ENCODE data around the gene SH2D3A. TPM values are rescaled to one million over a fixed set of nuclear protein-coding genes. Genes with fewer than 3 reads are reported as not detected.
"Not testable (repeated sequence)": the region's sequence is repeated elsewhere in the genome, so short reads cannot be mapped to it uniquely, and the experiment has no call there.

Gene SH2D3A
- total and polyA plus RNA-seq, 5 donors from 2014 or later = 19.5 to 46.2 (median 23.6) TPM

- peak overlapping the region; percentile 96 for H3K27ac ChIP-seq (ENCODE audit: insufficient read depth, low read length, poor library complexity, severe bottlenecking)
- Mint-ChIP-seq H3K4me3 (peak overlapping the region; percentile 87 to 93 (median 93)), H3K9me3 (no peaks in the 10 kb centered on the region), H3K36me3 (no peaks in the 10 kb centered on the region), H3K27ac (peak overlapping the region; percentile 87 to 96 (median 94)), H3K4me1 (peaks cover 6 to 68% (median 31%) of the 10 kb centered on the region in 4 donors), H3K27me3 (no peaks in the 10 kb centered on the region)
- H3K9me3 ChIP-seq (ENCODE audit: control insufficient read depth in 2 of 2, low read length in 2 of 2) = no peaks in the 10 kb centered on the region
- DNase-seq (peak in 1 of 3 donors; percentile 28), ATAC-seq (ENCODE audit: low read depth in 2 of 2) (no peak)
- H3K36me3 ChIP-seq (ENCODE audit: control insufficient read depth, insufficient read depth, low read length) = peaks cover 3% of the 10 kb centered on the region
- peaks cover 40% of the 10 kb centered on the region for H3K4me1 ChIP-seq (ENCODE audit: control insufficient read depth, insufficient read depth, low read length, poor library complexity, severe bottlenecking)
- H3K27me3 ChIP-seq (ENCODE audit: control insufficient read depth, insufficient read depth, low read length) = no peaks in the 10 kb centered on the region
- peak overlapping the region; percentile 90 for H3K4me3 ChIP-seq (ENCODE audit: low read depth, low read length)
Measured at GRCh38 chr19:6768236-6768785, 1.1 kb upstream of the SH2D3A start.

GRCh38 chr19:6767081-6767356 is 216 bp downstream of the SH2D3A start:
- H3K36me3 Mint-ChIP-seq = no peaks in the 10 kb centered on the region
- Histone ChIP-seq H3K27me3 (ENCODE audit: control insufficient read depth, insufficient read depth, low read length) (no peaks in the 10 kb centered on the region), H3K9me3 (ENCODE audit: control insufficient read depth in 2 of 2, low read length in 2 of 2) (no peaks in the 10 kb centered on the region), H3K27ac (ENCODE audit: insufficient read depth, low read length, poor library complexity, severe bottlenecking) (peak overlapping the region; percentile 96), H3K4me1 (ENCODE audit: control insufficient read depth, insufficient read depth, low read length, poor library complexity, severe bottlenecking) (peaks cover 29% of the 10 kb centered on the region), H3K4me3 (ENCODE audit: low read depth, low read length) (peak overlapping the region; percentile 90), H3K36me3 (ENCODE audit: control insufficient read depth, insufficient read depth, low read length) (peaks cover 14% of the 10 kb centered on the region)
- H3K27ac Mint-ChIP-seq = peak overlapping the region; percentile 92 to 96 (median 94)
- peaks cover 6 to 64% (median 29%) of the 10 kb centered on the region in 4 donors for H3K4me1 Mint-ChIP-seq
- peak overlapping the region; percentile 87 to 93 (median 93) for H3K4me3 Mint-ChIP-seq
- DNase-seq (peak in 1 of 3 donors; percentile 86), ATAC-seq (ENCODE audit: low read depth in 2 of 2) (peak; percentile 53 to 67)
- no peaks in the 10 kb centered on the region for H3K9me3 Mint-ChIP-seq
- H3K27me3 Mint-ChIP-seq = no peaks in the 10 kb centered on the region

GRCh38 chr19:6766357-6767080 is 716 bp downstream of the SH2D3A start:
- Histone ChIP-seq H3K36me3 (ENCODE audit: control insufficient read depth, insufficient read depth, low read length) (peaks cover 14% of the 10 kb centered on the region), H3K4me1 (ENCODE audit: control insufficient read depth, insufficient read depth, low read length, poor library complexity, severe bottlenecking) (peaks cover 29% of the 10 kb centered on the region), H3K27me3 (ENCODE audit: control insufficient read depth, insufficient read depth, low read length) (no peaks in the 10 kb centered on the region), H3K4me3 (ENCODE audit: low read depth, low read length) (peak overlapping the region; percentile 90), H3K9me3 (ENCODE audit: control insufficient read depth in 2 of 2, low read length in 2 of 2) (no peaks in the 10 kb centered on the region), H3K27ac (ENCODE audit: insufficient read depth, low read length, poor library complexity, severe bottlenecking) (peak overlapping the region; percentile 96)
- no peaks in the 10 kb centered on the region for H3K9me3 Mint-ChIP-seq
- DNase-seq (peak in 1 of 3 donors; percentile 42), ATAC-seq (ENCODE audit: low read depth in 2 of 2) (no peak)
- H3K27me3 Mint-ChIP-seq = no peaks in the 10 kb centered on the region
- H3K27ac Mint-ChIP-seq = peak overlapping the region; percentile 92 to 96 (median 94)
- peaks cover 6 to 62% (median 26%) of the 10 kb centered on the region in 4 donors for H3K4me1 Mint-ChIP-seq
- peak overlapping the region; percentile 87 to 93 (median 93) for H3K4me3 Mint-ChIP-seq
- H3K36me3 Mint-ChIP-seq = no peaks in the 10 kb centered on the region

GRCh38 chr19:6765738-6766356 is 1.4 kb downstream of the SH2D3A start:
- H3K4me3 ChIP-seq (ENCODE audit: low read depth, low read length) = peak overlapping the region; percentile 90
- Mint-ChIP-seq H3K36me3 (no peaks in the 10 kb centered on the region), H3K27ac (peak overlapping the region; percentile 92 to 96 (median 94)), H3K9me3 (no peaks in the 10 kb centered on the region), H3K4me1 (peaks cover 6 to 64% (median 26%) of the 10 kb centered on the region in 4 donors), H3K4me3 (peak overlapping the region; percentile 87 to 93 (median 93)), H3K27me3 (no peaks in the 10 kb centered on the region)
- no peaks in the 10 kb centered on the region for H3K9me3 ChIP-seq (ENCODE audit: control insufficient read depth in 2 of 2, low read length in 2 of 2)
- peak overlapping the region; percentile 96 for H3K27ac ChIP-seq (ENCODE audit: insufficient read depth, low read length, poor library complexity, severe bottlenecking)
- DNase-seq (peak in 1 of 3 donors; percentile 24), ATAC-seq (ENCODE audit: low read depth in 2 of 2) (no peak)
- H3K4me1 ChIP-seq (ENCODE audit: control insufficient read depth, insufficient read depth, low read length, poor library complexity, severe bottlenecking) = peaks cover 29% of the 10 kb centered on the region
- no peaks in the 10 kb centered on the region for H3K27me3 ChIP-seq (ENCODE audit: control insufficient read depth, insufficient read depth, low read length)
- peaks cover 20% of the 10 kb centered on the region for H3K36me3 ChIP-seq (ENCODE audit: control insufficient read depth, insufficient read depth, low read length)

GRCh38 chr19:6762253-6762797 is 4.9 kb downstream of the SH2D3A start:
- not testable (repeated sequence) for H3K4me3 Mint-ChIP-seq; H3K27me3 ChIP-seq (ENCODE audit: control insufficient read depth, insufficient read depth, low read length); H3K27me3 Mint-ChIP-seq; H3K4me3 ChIP-seq (ENCODE audit: low read depth, low read length); H3K27ac ChIP-seq (ENCODE audit: insufficient read depth, low read length, poor library complexity, severe bottlenecking); H3K9me3 Mint-ChIP-seq; H3K27ac Mint-ChIP-seq; DNase-seq; ATAC-seq (ENCODE audit: low read depth in 2 of 2); H3K36me3 Mint-ChIP-seq; H3K9me3 ChIP-seq (ENCODE audit: control insufficient read depth in 2 of 2, low read length in 2 of 2)
- peaks cover 17% of the 10 kb centered on the region for H3K4me1 ChIP-seq (ENCODE audit: control insufficient read depth, insufficient read depth, low read length, poor library complexity, severe bottlenecking)
- H3K4me1 Mint-ChIP-seq = peaks cover 6 to 40% (median 14%) of the 10 kb centered on the region in 4 donors
- peaks cover 45% of the 10 kb centered on the region for H3K36me3 ChIP-seq (ENCODE audit: control insufficient read depth, insufficient read depth, low read length)

- Histone ChIP-seq H3K36me3 (ENCODE audit: control insufficient read depth, insufficient read depth, low read length) (peaks cover 47% of the 10 kb centered on the region), H3K27me3 (ENCODE audit: control insufficient read depth, insufficient read depth, low read length) (no peaks in the 10 kb centered on the region), H3K27ac (ENCODE audit: insufficient read depth, low read length, poor library complexity, severe bottlenecking) (no peak overlapping the region), H3K4me1 (ENCODE audit: control insufficient read depth, insufficient read depth, low read length, poor library complexity, severe bottlenecking) (peaks cover 6% of the 10 kb centered on the region), H3K9me3 (ENCODE audit: control insufficient read depth in 2 of 2, low read length in 2 of 2) (no peaks in the 10 kb centered on the region), H3K4me3 (ENCODE audit: low read depth, low read length) (no peak overlapping the region)
- peak overlapping the region in 1 of 3 donors; percentile 26 for H3K27ac Mint-ChIP-seq
- H3K4me1 Mint-ChIP-seq = peaks cover 0 to 31% (median 5%) of the 10 kb centered on the region in 4 donors
- ATAC-seq (ENCODE audit: low read depth in 2 of 2) = no peak
- H3K9me3 Mint-ChIP-seq = no peaks in the 10 kb centered on the region
- H3K27me3 Mint-ChIP-seq = no peaks in the 10 kb centered on the region
- peaks cover 9% of the 10 kb centered on the region for H3K36me3 Mint-ChIP-seq
- no peak overlapping the region for H3K4me3 Mint-ChIP-seq
- peak in 1 of 3 donors; percentile 39 for DNase-seq
Measured at GRCh38 chr19:6761053-6761676, 6.1 kb downstream of the SH2D3A start.

- Mint-ChIP-seq H3K4me3 (no peak overlapping the region), H3K27me3 (no peaks in the 10 kb centered on the region), H3K4me1 (peaks cover 0 to 25% (median 3%) of the 10 kb centered on the region in 4 donors), H3K9me3 (no peaks in the 10 kb centered on the region), H3K36me3 (peaks cover 9% of the 10 kb centered on the region), H3K27ac (peak overlapping the region in 1 of 3 donors; percentile 26)
- Histone ChIP-seq H3K4me3 (ENCODE audit: low read depth, low read length) (no peak overlapping the region), H3K27ac (ENCODE audit: insufficient read depth, low read length, poor library complexity, severe bottlenecking) (no peak overlapping the region), H3K27me3 (ENCODE audit: control insufficient read depth, insufficient read depth, low read length) (no peaks in the 10 kb centered on the region), H3K4me1 (ENCODE audit: control insufficient read depth, insufficient read depth, low read length, poor library complexity, severe bottlenecking) (peaks cover under 1% of the 10 kb centered on the region), H3K36me3 (ENCODE audit: control insufficient read depth, insufficient read depth, low read length) (peaks cover 47% of the 10 kb centered on the region), H3K9me3 (ENCODE audit: control insufficient read depth in 2 of 2, low read length in 2 of 2) (no peaks in the 10 kb centered on the region)
- no peak for ATAC-seq (ENCODE audit: low read depth in 2 of 2)
- no peak for DNase-seq
Measured at GRCh38 chr19:6760606-6761005, 6.6 kb downstream of the SH2D3A start.
